C4-2B (cell line): ENCODE measurements around the gene LBX2.

Experiments
- ZFX ChIP-seq: fragments of 450-650 bp; IDR thresholded peaks from 2 replicates; pipeline ENCODE4 v1.6.1; 2017
- TF ChIP-seq, protein P1 (sequence below): fragments of 450-650 bp; conservative IDR thresholded peaks from 2 replicates; pipeline ENCODE4 v1.5.1; 2017; ENCODE audit warnings: mild to moderate bottlenecking

DNA sequence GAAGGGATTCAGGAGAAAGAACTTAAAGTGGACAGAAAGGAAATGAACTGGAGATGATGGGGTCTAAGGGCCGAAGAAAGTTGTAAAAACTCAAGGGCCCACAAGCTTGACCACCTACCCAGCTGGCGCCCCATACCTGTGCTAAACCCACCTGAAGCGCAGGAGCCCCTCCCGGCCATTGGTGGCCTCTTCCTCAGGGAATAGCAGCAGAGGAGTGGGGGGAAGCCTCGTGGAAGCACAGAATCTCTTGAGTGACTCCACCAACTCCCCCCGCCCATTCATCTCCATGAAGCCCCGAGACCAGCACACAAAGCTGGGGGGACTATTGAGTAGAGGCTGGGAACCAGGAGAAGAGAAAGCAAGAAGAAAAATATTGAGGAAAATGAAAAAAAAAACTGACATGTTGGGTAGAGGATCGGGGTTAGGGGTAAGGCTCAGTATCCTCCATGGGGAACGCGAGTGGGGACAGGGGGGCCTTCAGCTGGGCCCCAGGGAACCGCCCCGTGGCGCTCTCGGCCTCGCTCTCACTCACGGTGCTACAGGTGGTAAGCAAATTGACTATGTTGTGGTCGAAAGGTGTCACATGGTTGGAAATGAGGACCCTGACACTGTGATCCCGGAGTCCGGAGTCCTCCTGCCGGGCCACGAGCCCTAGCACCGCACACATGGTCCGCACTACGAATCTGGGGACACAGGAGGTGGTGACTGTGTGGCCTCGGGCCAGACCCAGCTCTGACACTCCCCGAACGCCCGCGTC lies 29.4 kb upstream of the LBX2 start:
- TF ChIP-seq, protein P1, sequence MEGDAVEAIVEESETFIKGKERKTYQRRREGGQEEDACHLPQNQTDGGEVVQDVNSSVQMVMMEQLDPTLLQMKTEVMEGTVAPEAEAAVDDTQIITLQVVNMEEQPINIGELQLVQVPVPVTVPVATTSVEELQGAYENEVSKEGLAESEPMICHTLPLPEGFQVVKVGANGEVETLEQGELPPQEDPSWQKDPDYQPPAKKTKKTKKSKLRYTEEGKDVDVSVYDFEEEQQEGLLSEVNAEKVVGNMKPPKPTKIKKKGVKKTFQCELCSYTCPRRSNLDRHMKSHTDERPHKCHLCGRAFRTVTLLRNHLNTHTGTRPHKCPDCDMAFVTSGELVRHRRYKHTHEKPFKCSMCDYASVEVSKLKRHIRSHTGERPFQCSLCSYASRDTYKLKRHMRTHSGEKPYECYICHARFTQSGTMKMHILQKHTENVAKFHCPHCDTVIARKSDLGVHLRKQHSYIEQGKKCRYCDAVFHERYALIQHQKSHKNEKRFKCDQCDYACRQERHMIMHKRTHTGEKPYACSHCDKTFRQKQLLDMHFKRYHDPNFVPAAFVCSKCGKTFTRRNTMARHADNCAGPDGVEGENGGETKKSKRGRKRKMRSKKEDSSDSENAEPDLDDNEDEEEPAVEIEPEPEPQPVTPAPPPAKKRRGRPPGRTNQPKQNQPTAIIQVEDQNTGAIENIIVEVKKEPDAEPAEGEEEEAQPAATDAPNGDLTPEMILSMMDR, result no peak
- TF ChIP-seq ZFX, result no peak
